Small intestine (tissue), 7 donors: ENCODE results near the gene WDR46. TPM values are rescaled to one million over a fixed set of nuclear protein-coding genes. Genes with fewer than 3 reads are reported as not detected.
"Not testable (repeated sequence)": the region's sequence is repeated elsewhere in the genome, so short reads cannot be mapped to it uniquely, and the experiment has no call there.

ENCODE experiments used
- DNase-seq, 2 donors: peaks; one replicate each; pipeline versions ENCODE4 v3.0.0 to v3.0.0-alpha.2; 2013
- FAIRE-seq: peaks from 2 replicates; lab custom pipeline; 2012; peaks lifted over from hg19 to GRCh38; lab: Jason Lieb, UNC
- H3K27ac ChIP-seq, 3 donors: one replicate each; pipeline ENCODE4 v1.5.1; 2013; ENCODE audit warnings: low read length in 2 of 3, mild to moderate bottlenecking in 2 of 3, control low read depth in 1 of 3, inconsistent platforms in 1 of 3, low read depth in 1 of 3, moderate library complexity in 1 of 3
- H3K27me3 ChIP-seq, 3 donors: one replicate each; pipeline ENCODE4 v1.6.1; 2013; ENCODE audit warnings: low read length in 3 of 3, inconsistent platforms in 1 of 3; ENCODE audit not compliant: control insufficient read depth in 3 of 3, insufficient read depth in 3 of 3
- H3K36me3 ChIP-seq, 3 donors: one replicate each; pipeline ENCODE4 v1.6.1; 2013; ENCODE audit warnings: low read length in 3 of 3, inconsistent platforms in 1 of 3, low read depth in 1 of 3, mild to moderate bottlenecking in 1 of 3, moderate library complexity in 1 of 3; ENCODE audit not compliant: control insufficient read depth in 3 of 3, insufficient read depth in 2 of 3
- H3K4me1 ChIP-seq, 3 donors: one replicate each; pipeline ENCODE4 v1.6.1; 2013; ENCODE audit warnings: low read length in 2 of 3, inconsistent platforms in 1 of 3, low read depth in 1 of 3, mild to moderate bottlenecking in 1 of 3, moderate library complexity in 1 of 3; ENCODE audit not compliant: control insufficient read depth in 3 of 3, insufficient read depth in 2 of 3
- H3K4me3 ChIP-seq, 3 donors: one replicate each; pipeline ENCODE4 v1.5.1; 2013; ENCODE audit warnings: low read length in 3 of 3, control low read depth in 1 of 3, inconsistent platforms in 1 of 3, low read depth in 1 of 3, mild to moderate bottlenecking in 1 of 3, moderate library complexity in 1 of 3
- H3K9me3 ChIP-seq, 2 donors: one replicate each; pipeline ENCODE4 v1.6.1; 2013; ENCODE audit warnings: low read depth in 1 of 2, low read length in 1 of 2; ENCODE audit not compliant: control insufficient read depth in 2 of 2, insufficient read depth in 1 of 2
- WGBS, 3 donors: extraction: QIAGEN DNeasy Blood & Tissue Kit; methylation state at CpG; one replicate each; pipeline ENCODE4 v1.1.7; 2013; 5-methylcytosine and 5-hydroxymethylcytosine counted together
- polyA plus RNA-seq, 4 donors: library from polyadenylated mRNA; stranded (reverse) in 3 of 4; unstranded in 1 of 4; fragments of 200-250 nt in 3 of 4; fragments of 120-200 nt in 1 of 4; gene quantifications; one replicate each; pipeline versions ENCODE4 v1.2.1 to v1.2.3, GENCODE V29; 2013
- donor health status: healthy with polysubstance abuse.
- donor health status: control.
- donor health status: control.
- donor health status: Bipolar disorder and iron deficiency.
- donor health status: healthy.

Gene WDR46
- polyA plus RNA-seq, 4 donors, result 39.4 to 60.5 (median 43.5) TPM

DNA sequence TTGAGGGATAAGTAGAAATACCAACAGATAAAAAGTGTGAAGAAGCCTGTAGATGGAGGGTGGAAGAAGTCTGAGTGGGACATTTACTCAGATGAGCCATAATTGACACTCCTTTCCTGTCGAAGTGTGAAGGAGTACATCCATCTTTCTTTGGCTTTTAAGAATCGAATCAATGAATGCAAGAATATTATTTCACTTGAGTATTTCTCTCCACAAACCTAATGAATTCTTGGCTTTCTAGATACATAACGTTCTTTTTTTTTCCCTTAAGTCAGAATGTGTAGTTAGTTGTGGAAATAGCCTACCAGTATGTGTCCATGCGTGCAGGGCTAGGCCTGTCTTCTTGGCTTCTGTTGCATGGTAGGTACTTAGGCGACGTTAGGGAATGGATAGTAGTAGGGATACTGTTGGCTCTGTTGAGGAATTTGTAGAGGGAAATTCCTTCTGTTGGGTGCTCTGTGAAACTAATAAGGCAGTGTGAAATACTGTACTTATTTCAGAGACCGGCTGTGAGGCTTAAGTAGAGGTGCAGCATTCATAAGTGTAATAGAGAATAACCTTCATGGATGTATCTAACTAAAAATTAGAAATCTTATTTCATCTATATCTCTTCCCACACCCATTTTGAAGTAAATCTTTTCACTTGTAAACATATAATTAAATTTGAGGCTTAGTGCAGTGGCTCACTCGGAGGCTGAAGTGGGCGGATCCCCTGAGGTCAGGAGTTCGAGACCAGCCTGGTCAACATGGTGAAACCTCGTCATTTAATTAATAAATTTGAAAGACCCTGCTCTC lies 15.7 kb downstream of the WDR46 start:
- H3K27ac ChIP-seq, result peak overlapping the region in 2 of 3 donors; percentile 82 to 88
- H3K27me3 ChIP-seq, result no peaks in the 10 kb centered on the region
- peaks cover 0 to 48% (median 6%) of the 10 kb centered on the region in 3 donors for H3K36me3 ChIP-seq
- DNase-seq, result no peak
- H3K4me3 ChIP-seq, result peak overlapping the region in 2 of 3 donors; percentile 60 to 69
- 16 to 38% (median 20%) methylated on average over 11 of the region's 11 CpGs for WGBS, 3 donors
- no peak for FAIRE-seq
- no peaks in the 10 kb centered on the region for H3K9me3 ChIP-seq
- H3K4me1 ChIP-seq, result peaks cover 0 to 48% (median 2%) of the 10 kb centered on the region in 3 donors

DNA sequence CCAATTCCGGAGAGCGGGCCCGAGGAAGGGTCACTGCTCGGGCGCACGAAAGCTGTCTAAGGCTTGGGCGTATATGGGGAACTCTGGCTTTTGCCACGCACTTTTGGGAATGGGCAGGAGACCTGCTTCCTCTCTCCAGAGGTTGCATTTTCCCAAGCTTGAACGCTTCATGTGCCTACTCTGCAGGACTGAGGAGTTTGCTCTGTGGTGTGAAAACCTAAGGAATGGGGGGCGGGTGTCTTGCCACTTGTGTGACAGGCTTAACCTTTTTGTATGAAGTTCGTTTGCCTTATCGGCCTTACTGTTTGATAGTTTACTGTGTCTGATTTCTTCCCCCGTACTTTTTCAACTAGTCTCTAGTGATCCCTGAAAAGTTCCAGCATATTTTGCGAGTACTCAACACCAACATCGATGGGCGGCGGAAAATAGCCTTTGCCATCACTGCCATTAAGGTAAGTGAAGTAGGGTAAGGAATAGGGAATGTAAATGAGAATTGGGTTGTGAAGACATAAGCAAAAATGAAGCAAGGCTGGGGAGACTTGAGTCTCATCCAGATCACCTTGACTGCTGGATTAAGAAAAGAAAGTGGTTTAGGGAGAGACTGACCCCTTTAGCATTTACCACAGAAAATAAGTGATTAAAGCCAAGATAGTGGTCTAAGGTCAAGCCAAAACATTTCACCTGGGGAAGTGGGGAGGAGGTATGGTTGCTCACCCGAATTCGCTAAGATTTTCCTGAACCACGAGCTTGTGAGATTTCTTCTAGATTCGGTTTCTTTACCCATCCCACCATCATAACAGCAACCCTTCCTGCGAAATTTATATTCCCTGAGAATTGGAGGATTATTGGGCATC lies 16.5 kb downstream of the WDR46 start:
- H3K27ac ChIP-seq, result peak overlapping the region; percentile 66 to 88 (median 82)
- DNase-seq, result no peak
- 2 to 5% (median 4%) methylated on average over 22 of the region's 22 CpGs for WGBS, 3 donors
- peaks cover 0 to 44% (median 2%) of the 10 kb centered on the region in 3 donors for H3K4me1 ChIP-seq
- no peaks in the 10 kb centered on the region for H3K9me3 ChIP-seq
- no peak for FAIRE-seq
- no peaks in the 10 kb centered on the region for H3K27me3 ChIP-seq
- peaks cover 5 to 48% (median 6%) of the 10 kb centered on the region in 3 donors for H3K36me3 ChIP-seq
- peak overlapping the region; percentile 60 to 69 (median 64) for H3K4me3 ChIP-seq

DNA sequence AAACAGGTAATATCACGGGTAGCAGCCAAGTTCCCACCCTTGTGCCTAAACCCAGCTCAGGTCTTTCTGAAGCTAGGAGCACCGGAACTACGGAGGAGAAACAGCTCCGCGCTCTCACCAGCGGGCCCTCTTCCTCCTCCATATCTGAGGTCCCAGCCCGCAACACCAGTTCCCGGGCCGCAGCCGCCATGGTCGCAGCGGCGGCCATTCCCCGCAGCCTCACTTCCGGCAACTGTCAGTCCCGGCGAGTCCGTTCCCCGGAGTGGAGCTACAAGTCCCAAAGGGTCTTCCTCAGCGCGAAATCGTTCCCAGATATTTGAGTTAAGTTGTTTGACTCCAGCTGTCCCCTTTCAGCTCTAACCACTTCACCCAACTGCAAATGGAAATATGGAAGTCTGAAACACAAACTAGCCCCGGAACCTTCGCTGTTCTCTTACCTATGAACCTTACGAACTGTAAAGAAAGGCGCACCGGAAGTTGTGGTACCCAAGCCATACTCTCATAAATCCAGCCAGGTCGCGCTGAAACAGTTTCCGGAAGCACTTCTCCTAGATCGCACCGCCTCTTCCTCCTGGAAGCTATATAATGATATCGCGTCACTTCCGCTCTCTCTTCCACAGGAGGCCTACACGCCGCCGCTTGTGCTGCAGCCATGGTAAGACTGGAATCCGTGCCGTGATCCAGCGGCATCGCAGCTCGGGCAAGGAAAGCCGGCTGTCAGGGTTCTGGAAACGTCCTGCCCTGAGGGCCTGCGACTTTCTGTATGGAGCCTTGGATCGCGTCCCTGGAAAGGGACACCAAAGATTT lies 17.4 kb downstream of the WDR46 start, which contains the start of the genes RPS18 and VPS52:
Gene RPS18, plus strand, starts transcription at position 608 of the 807 bp plus-strand sequence. Its CDS starts 45 bp downstream, at position 653.
Gene VPS52, minus strand, starts transcription at position 409 of the 807 bp plus-strand sequence. Its CDS starts 201 bp downstream, at position 208.
- 0% methylated on average over 48 of the region's 48 CpGs for WGBS, 3 donors
- DNase-seq, result peak; percentile 98 to 99

DNA sequence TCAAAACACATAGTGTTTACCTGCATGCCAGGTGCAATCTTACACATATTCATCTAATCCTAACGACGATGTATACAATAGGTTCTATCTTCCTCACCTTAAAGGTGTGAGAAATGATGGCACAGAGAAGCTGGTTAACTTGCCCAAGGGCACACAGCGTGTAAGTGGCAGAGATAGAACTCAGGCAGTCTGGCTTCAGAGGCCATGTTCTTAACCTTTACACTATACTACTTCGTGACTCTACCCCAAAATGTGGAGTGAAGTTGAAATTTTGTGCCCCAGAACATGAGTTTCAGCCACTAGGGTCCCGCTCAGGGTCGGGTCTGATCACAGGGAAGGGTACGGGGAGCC lies 17.9 kb downstream of the WDR46 start:
- FAIRE-seq (no peak), DNase-seq (peak in 1 of 2 donors; percentile 43)
- H3K9me3 ChIP-seq, result no peaks in the 10 kb centered on the region
- peak overlapping the region; percentile 60 to 85 (median 69) for H3K4me3 ChIP-seq
- H3K27ac ChIP-seq, result peak overlapping the region; percentile 87 to 99 (median 91)
- peaks cover 0 to 36% (median 2%) of the 10 kb centered on the region in 3 donors for H3K4me1 ChIP-seq
- H3K27me3 ChIP-seq, result no peaks in the 10 kb centered on the region
- peaks cover 13 to 53% (median 17%) of the 10 kb centered on the region in 3 donors for H3K36me3 ChIP-seq
- 0 to 2% (median 1%) methylated on average over 7 of the region's 7 CpGs for WGBS, 3 donors

More for the DNA sequence above, 17.4 kb downstream of the WDR46 start, which contains the start of the genes RPS18 and VPS52:
- no peaks in the 10 kb centered on the region for H3K9me3 ChIP-seq
- H3K36me3 ChIP-seq, result peaks cover 13 to 53% (median 14%) of the 10 kb centered on the region in 3 donors
- no peaks in the 10 kb centered on the region for H3K27me3 ChIP-seq
- peak within 1 kb of the TSS; percentile 60 to 85 (median 69) for H3K4me3 ChIP-seq
- peaks cover 0 to 41% (median 2%) of the 10 kb centered on the region in 3 donors for H3K4me1 ChIP-seq
- FAIRE-seq, result no peak
- peak within 1 kb of the TSS; percentile 87 to 99 (median 91) for H3K27ac ChIP-seq

DNA sequence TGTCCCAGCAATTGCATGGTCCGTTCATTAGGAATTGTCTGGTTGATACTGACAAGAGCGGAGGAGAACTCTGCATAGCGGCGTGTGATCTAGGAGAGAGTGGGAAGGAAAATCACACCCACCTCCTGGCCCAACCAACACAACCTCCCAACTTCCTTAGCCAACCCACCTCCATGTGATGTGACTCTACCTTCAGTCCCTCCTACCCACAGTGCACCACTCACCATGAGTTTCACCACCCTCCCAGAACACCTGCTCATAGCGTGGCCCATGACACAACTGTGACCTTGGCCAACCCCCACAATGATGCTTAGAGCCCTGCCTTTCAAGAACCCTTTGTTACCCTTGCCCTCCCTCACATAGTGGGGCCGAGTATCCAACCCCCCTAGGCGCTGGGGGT lies 25.0 kb downstream of the WDR46 start:
- no peaks in the 10 kb centered on the region for H3K4me1 ChIP-seq
- FAIRE-seq (no peak), DNase-seq (no peak)
- no peaks in the 10 kb centered on the region for H3K9me3 ChIP-seq
- H3K36me3 ChIP-seq, result peaks cover 13 to 68% (median 23%) of the 10 kb centered on the region in 3 donors
- 89 to 94% (median 90%) methylated on average over 7 of the region's 7 CpGs for WGBS, 3 donors
- no peak overlapping the region for H3K4me3 ChIP-seq
- H3K27me3 ChIP-seq, result no peaks in the 10 kb centered on the region
- H3K27ac ChIP-seq, result no peak overlapping the region

DNA sequence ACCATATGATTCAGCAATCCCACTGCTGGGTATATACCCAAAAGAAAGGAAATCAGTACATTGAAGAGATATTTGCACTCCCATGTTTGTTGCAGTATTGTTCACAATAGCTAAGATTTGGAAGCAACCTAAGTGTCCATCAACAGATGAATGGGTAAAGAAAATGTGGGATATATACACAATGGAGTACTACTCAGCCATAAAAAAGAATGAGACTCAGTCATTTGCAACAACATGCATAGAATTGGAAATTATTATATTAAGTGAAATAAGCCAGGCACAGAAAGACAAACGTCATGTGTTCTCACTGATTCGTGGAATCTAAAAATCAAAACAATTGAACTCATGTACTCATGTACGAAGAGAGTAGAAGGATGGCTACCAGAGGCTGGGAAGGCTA lies 26.5 kb downstream of the WDR46 start:
- DNase-seq, H3K4me1 ChIP-seq, H3K27me3 ChIP-seq, FAIRE-seq, H3K4me3 ChIP-seq, H3K27ac ChIP-seq, H3K9me3 ChIP-seq: not testable (repeated sequence)
- H3K36me3 ChIP-seq, result peaks cover 7 to 68% (median 20%) of the 10 kb centered on the region in 3 donors
- WGBS, 3 donors, result 96 to 99% (median 99%) methylated on average over 3 of the region's 3 CpGs

DNA sequence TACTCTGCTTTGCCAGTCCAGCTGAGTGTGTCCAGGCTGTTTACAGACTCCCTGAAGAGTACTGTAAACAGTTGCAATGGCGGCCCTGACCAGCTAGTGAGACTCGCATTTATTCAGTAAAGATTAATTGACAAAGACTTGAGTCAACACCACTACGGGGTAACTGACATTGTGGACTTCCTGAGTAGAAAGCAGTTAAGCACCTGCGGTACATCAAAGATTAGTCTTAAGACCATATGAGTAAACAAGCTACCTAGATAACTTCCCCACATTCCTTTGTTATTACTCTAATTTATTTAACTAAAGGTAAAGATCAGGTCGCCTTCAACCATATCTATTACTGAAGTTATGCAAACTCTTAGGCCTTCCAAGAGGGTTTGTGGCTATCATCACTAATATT lies 30.0 kb downstream of the WDR46 start:
- no peak overlapping the region for H3K4me3 ChIP-seq
- peak overlapping the region in 1 of 3 donors; percentile 24 for H3K27ac ChIP-seq
- H3K27me3 ChIP-seq, result no peaks in the 10 kb centered on the region
- peaks cover 0 to 5% of the 10 kb centered on the region in 2 donors for H3K9me3 ChIP-seq
- DNase-seq (no peak), FAIRE-seq (no peak)
- 63 to 71% (median 70%) methylated on average over 5 of the region's 5 CpGs for WGBS, 3 donors
- no peaks in the 10 kb centered on the region for H3K4me1 ChIP-seq
- peaks cover 0 to 49% (median 2%) of the 10 kb centered on the region in 3 donors for H3K36me3 ChIP-seq
